Fibroblast of mammary gland (primary cell): ENCODE results near the gene TMEM131L.

Experiments
- DNase-seq: peaks from one replicate; pipeline ENCODE4 v3.0.0-alpha.2; 2010; ENCODE audit warnings: low read depth
- H3K4me3 ChIP-seq: 2 replicates; pipeline ENCODE4 v1.5.1; 2011; ENCODE audit warnings: low read depth, mild to moderate bottlenecking, low read length, moderate library complexity; ENCODE audit not compliant: control insufficient read depth
- CTCF ChIP-seq: conservative IDR thresholded peaks from 2 replicates; pipeline ENCODE4 v1.5.1; 2011; ENCODE audit warnings: low read depth, low read length, inconsistent platforms; ENCODE audit not compliant: control insufficient read depth, insufficient read depth

TMEM131L gene

GRCh38 chr4:153538487-153539357, 72.6 kb downstream of the TMEM131L start:
- DNase-seq, result peak; percentile 35
- TF ChIP-seq CTCF, result no peak
- H3K4me3 ChIP-seq, result peak overlapping the region; percentile 1

GRCh38 chr4:153539422-153539821, 73.3 kb downstream of the TMEM131L start:
- TF ChIP-seq CTCF, result no peak
- H3K4me3 ChIP-seq, result no peak overlapping the region
- DNase-seq, result no peak

GRCh38 chr4:153541456-153542096, 75.4 kb downstream of the TMEM131L start:
- peak; percentile 92 for DNase-seq
- H3K4me3 ChIP-seq, result no peak overlapping the region
- peak; percentile 17 for TF ChIP-seq CTCF

GRCh38 chr4:153542131-153542530, 76.0 kb downstream of the TMEM131L start:
- H3K4me3 ChIP-seq, result no peak overlapping the region
- no peak for TF ChIP-seq CTCF
- no peak for DNase-seq

- DNase-seq, result no peak
- peak; percentile 7 for TF ChIP-seq CTCF
- no peak overlapping the region for H3K4me3 ChIP-seq
These were observed 76.7 kb downstream of the TMEM131L start for GRCh38 chr4:153542834-153543233.

GRCh38 chr4:153543351-153543750, 77.2 kb downstream of the TMEM131L start:
- DNase-seq, result no peak
- TF ChIP-seq CTCF, result no peak
- no peak overlapping the region for H3K4me3 ChIP-seq
